NCI-H128 (cell line): Measurements from ENCODE around the gene PPP6R2.

Experiments used
- DNase-seq: peaks from one replicate; lab custom pipeline; 2025; ENCODE audit not compliant: unreplicated experiment; lab: John Stamatoyannopoulos, UW

PPP6R2 gene

DNA sequence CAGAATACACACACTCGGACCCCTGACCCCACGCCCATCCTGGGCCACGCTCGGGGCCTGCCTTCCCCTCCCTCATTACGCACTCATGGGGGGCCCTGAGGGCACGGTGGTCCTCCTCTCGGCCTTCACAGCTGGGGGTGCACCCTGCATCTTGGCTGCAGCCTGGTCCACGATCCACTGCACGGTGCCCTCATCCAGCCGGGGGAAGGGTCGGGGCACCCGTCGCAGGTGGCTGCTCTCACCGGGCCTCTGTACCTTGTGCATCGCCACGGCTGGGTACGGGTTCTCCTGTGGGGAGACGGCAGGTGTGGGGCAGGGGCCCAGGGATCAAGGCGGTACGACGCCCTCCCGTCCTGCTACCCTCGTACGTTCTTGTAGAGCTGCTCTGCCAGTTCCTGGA is 121.3 kb downstream of the PPP6R2 start:
- DNase-seq: no peak

GRCh38 chr22:50465066-50465930 is 122.2 kb downstream of the PPP6R2 start:
- no peak for DNase-seq

DNA sequence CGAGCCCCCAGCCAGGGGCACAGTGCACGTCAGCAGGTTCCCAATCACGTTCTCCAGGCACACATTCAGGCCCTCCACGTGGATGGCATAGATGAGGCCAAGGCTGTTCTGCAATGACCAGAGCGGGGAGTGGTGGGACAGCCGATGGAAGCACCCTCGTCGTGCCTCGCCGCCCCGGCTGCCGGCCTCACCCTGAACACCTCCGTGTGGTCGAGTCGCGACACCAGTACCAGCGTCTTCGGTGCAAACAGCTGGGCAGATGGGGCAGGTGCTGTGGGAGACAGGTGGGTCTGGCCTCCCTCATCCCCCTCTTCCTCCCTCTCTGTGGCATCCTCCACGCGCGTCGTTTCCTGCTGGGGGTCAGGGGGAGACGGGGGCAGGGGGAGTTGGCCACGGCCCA is 124.2 kb downstream of the PPP6R2 start:
- DNase-seq: no peak

DNA sequence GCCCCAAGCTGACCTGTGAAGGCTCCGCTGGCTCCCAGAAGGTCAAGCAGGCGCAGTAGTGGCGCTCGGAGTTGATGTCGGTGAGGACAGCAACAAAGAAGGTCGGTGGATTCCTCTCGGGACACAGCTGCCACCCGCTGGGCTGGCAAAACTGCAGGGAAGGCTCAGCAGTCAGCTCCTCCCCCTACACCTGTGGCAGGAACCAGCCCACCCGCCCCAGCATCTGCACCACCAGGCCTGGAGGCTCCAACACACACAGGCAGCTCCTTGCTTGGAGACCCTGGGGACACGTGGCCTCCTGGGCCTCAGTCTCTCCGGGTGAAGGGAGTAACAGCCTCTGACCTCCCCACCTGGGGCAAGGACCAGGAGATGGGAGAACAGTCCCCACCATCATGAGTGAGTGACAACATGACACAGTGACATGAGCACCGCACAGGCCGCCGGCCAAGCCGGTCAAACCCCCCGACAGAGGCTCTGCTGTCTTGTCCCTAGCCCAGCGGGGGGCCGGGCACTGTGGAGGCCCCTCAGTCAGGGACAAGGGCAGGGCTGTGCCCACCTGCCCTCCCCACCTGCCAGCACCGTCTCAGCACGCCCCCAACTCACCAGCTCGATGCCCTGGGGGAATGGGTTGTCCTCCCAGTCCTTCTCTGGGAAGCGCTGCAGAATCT is 124.8 kb downstream of the PPP6R2 start:
- DNase-seq: no peak

DNA sequence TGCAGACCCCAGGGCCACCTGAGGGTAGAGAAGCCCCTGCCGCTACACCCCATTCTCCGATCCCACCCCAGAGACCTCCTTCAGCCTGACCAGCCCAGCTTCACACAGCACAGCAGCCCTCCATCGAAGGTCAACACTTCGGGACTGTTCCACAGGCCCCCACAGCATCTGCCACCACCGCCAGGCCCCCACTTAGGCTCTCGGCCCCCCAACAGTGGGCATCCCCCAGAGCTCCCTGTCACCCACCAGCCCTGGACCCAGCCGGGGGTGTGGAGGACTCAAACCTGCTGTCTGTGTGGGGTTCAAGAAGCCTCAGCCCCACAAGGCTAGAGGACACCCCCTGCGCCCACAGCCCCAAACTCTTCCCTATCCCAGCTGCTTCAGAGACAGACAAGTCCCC is 125.5 kb downstream of the PPP6R2 start:
- no peak for DNase-seq

DNA sequence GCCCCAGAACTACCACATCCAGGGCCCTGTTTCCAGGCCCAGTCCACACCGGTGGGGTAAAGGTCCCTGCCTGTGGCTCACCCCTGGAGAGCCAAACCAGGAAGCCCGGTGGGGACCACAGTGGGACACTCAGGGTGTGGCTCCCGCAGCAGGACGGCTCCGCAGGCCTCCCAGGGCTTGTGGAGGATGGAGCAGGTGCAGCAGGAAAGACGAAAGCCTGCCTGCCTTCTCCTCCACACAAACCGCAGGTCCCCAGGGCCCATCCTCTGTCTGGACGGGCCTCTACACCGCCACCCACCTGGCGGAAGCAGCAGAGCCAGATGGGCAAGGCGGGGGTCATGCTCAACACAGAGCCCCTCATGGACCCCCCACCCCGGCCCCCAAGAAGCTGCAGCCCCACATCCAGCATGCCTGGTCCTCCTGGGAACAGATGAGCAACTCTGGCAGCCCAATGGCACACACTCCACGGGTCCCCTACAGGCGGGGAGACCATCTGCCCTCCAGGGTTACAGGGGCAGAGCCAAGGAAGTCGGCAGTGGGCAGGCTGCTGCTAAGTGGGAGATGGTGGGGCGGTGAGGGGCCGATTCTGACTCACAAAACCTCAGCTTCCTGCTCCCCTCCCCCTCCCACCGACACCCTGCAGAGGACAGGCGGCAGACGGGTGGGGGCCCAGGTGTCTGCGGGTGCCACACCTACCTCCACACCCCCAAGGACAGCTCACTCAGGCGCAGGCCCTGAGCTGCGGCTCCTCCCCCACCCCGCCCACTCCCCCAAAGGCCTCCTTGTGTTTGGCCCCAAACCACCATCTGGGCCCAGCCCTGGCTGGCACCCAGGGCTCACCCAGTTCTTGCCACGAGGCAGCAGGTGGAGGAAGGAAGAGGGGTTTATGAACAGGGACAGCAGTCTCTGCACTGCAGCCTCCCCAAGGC is 126.5 kb downstream of the PPP6R2 start:
- no peak for DNase-seq

GRCh38 chr22:50470491-50470890 is 127.4 kb downstream of the PPP6R2 start:
- DNase-seq: no peak

DNA sequence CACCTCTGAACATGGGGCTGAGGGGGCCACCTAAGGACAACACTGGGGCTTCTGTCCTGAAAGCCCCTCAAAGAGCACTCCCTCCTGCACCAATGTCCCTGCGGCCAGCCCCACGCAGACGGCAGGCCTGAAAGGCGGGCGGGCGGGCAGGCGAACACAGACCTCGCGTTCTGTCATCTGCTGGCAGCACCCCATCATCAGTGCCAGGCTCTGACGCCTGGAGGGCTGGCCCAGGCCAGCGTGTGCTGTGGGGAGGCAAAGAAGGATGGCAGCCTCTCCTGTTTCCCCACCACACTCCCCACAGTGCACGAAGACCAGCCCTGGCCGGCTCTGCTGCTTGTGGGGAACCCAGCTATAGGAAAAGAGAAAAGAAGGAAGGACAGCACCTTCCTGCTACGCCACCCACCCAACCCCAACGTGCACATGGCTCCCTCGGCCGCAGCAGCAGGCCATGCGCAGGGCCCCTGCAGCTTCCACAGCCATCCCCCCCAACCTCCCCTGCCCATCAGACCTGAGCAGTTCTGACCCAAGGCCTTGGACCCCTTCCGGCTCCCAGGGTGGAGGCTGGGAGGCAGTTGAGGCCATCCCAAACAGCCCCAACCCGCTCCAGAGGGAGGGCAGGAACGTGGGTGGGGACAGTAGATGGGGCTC is 128.2 kb downstream of the PPP6R2 start:
- DNase-seq: no peak

DNA sequence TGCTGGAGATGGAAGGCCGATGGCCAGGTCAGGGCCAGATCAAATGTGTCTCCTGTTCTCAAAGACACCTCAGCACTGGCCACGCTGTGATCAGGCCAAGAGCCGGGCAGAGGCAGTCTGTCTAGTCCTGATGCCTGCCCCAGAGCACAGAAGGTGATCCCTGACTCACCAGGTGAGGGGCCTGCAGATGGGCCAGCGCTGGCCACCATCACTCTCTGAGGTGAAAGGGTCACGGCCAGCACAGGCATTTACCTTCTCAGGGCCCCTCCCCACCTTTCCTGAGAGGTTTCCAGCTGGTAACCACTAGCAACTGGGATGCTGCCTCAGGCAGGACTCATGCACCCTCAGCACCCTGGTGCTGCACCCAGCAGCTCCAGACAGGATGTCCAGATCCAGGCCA is 128.8 kb downstream of the PPP6R2 start:
- DNase-seq: no peak

GRCh38 chr22:50473088-50473487 is 130.0 kb downstream of the PPP6R2 start:
- no peak for DNase-seq

GRCh38 chr22:50473855-50474671 is 130.9 kb downstream of the PPP6R2 start:
- DNase-seq: no peak

DNA sequence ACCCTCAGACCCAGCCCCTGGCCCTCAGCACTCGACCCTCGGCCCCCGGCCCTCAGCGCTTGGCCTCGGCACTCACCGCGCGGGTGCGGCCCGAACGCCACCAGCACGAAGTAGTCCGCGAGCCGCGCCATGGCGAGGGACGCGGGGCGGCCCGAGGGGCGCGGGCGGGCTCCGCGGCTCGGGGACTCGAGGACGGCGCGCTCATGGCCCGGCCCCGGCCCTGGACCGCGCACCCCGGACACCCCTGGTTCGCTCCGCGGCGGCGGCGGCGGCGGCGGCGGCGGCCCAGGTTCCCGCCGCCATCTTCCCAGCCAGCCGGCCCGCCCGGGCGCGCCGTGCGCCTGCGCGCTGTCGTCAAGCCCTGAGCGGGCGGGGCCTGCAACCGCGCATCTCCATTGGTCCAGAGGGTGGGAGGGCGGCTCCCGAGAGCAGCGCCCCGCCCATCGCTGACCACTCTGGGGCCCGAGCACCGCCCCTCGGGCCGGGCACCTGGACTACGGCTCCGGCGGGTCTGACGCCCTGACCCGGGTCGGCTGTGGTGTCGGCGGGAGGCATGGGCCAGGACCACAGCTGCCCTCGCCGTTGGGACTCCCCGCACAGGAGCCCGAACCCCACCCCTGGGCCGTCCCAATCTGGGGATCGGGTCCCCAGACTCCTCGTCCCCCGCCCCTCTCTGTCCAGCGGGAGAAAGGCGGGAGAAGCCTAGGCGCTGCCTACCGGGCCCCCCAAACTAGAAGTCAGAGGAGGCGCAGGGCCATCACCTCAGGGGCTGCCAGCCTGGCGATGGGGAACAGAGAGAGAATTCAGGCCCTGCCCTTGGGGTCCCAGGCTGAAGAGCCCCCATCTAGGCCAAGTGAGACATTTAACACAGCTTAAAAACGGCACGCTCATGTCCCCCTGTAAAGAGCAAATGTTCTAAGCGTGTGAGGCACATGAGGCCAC is 131.9 kb downstream of the PPP6R2 start, which contains the start of gene SBF1:
Gene SBF1, minus strand, starts transcription at position 326 of the 942 bp plus-strand sequence. Its CDS starts 195 bp downstream, at position 131.
- DNase-seq: peak; percentile 26

- DNase-seq: no peak
These were observed 132.5 kb downstream of the PPP6R2 start for GRCh38 chr22:50475652-50476002.

DNA sequence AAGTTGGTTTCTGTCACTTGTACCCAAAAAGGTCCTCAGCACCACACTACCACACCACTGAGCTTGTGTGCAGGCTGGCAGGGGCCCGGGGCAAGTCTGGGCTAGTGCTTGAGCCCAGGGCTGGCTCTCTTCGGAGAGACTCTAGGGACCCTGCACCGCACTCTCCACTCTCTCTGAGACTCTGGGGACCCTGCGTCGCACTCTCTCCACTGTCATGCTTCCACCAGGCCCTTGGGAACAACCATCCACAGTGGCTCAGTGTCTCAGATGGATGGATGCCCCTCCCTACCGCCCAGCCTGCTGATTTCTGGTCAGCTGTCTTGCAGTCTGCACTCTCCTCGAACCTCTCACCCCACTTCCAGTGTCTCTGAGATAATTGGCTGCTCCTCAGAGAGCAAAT is 133.7 kb downstream of the PPP6R2 start:
- DNase-seq: no peak

DNA sequence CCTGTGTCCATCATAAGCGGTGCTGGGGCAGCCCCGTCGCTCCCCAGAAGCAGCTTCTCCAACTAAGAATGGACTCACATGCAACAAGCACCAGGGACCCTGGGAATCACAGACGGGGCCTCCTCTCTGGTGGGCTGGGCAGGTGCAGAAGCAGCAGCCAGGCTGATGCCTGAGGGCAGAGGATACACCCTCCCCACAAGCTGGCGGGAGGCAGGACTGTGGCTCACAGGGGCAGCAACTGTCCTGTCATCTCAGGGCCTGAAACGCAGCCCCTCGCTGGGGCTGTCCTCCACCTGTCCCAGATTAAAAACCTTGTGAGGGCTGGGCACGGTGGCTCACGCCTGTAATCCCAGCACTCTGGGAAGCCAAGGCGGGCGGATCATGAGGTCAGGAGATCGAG is 134.8 kb downstream of the PPP6R2 start:
- DNase-seq: no peak

- no peak for DNase-seq
These were observed 136.6 kb downstream of the PPP6R2 start for GRCh38 chr22:50479721-50480120.

DNA sequence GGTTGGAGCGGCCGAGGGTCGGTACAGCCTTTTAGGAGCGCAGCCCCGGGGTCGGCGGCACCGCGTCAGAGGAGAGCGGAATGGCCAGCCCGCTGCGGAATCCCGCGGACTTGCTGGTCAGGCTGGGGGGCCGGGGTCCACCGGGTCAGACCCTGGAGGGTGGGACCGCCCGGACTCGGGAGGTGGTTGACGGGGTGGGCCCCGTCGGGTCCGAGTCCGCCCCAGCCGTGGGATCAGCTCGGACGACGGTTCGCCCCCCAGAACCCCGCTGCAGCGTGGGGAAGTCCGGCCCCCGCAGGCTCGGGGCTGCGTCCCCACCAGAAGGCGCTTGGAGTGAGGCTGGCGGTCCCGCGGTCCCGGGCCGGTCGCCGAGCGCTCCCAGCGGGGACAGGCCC is 137.9 kb downstream of the PPP6R2 start:
- DNase-seq: no peak

DNA sequence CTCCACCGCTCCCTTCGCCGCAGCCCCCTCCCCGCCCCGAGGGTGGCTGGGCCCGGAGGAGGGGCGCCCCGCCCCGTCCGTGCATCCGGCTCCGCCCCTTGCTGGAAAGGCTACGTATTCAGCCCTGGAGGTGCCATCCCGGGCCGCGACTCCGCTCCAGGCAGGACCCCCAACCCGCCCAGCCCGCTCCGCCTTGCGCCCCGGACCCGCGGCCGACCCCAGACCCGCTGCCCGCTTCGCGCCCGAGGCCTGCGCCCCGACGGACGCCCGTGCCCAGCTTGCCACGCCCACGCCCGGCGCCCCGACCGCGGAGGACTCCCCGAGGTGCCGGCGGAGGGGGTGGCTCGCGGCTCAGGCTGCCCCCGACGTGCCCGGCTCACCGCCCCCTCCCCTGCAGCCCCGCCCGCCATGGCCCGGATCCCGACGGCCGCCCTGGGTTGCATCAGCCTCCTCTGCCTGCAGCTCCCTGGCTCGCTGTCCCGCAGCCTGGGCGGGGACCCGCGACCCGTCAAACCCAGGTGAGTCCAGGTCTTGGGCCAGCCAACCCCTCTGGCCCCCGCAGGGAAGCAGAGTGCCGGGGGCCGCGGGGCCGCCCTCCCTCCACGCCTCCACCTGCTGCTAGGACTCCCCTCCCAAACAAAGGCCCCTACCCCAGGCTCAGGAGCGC is 138.4 kb downstream of the PPP6R2 start, which contains the start of gene ADM2:
Gene ADM2, plus strand, starts transcription at position 104 of the 667 bp plus-strand sequence. Its CDS starts 305 bp downstream, at position 409.
- no peak for DNase-seq
